Measurements from ENCODE around the gene PASK.
"Not testable (repeated sequence)": the region's sequence is repeated elsewhere in the genome, so short reads cannot be mapped to it uniquely, and the experiment has no call there.

PASK gene

GRCh38 chr2:241123816-241124536 is 25.3 kb downstream of the PASK start:
- no peak for DNase-seq

- no peak for DNase-seq
Measured at GRCh38 chr2:241122376-241123002, 26.8 kb downstream of the PASK start.

- no peak for DNase-seq
Measured at GRCh38 chr2:241121008-241121407, 28.3 kb downstream of the PASK start.

- no peak for DNase-seq
Measured at GRCh38 chr2:241120440-241120839, 28.8 kb downstream of the PASK start.

- DNase-seq: no peak
Measured at GRCh38 chr2:241118737-241119505, 30.4 kb downstream of the PASK start.

GRCh38 chr2:241116606-241117560 is 32.4 kb downstream of the PASK start:
- DNase-seq: no peak

GRCh38 chr2:241115361-241115760 is 33.9 kb downstream of the PASK start:
- no peak for DNase-seq

- no peak for DNase-seq
Measured at GRCh38 chr2:241114836-241115235, 34.4 kb downstream of the PASK start.

GRCh38 chr2:241112592-241112991 is 36.7 kb downstream of the PASK start:
- DNase-seq: no peak

- DNase-seq: no peak
Measured at GRCh38 chr2:241112046-241112445, 37.2 kb downstream of the PASK start.

- no peak for DNase-seq
Measured at GRCh38 chr2:241111440-241111805, 37.8 kb downstream of the PASK start.

- no peak for DNase-seq
Measured at GRCh38 chr2:241110607-241111439, 38.4 kb downstream of the PASK start.

- DNase-seq: no peak
Measured at GRCh38 chr2:241110089-241110606, 39.1 kb downstream of the PASK start.

- DNase-seq: no peak
Measured at GRCh38 chr2:241109210-241110088, 39.8 kb downstream of the PASK start.

GRCh38 chr2:241108271-241109209 is 40.7 kb downstream of the PASK start:
- DNase-seq: no peak

- DNase-seq: no peak
Measured at GRCh38 chr2:241107031-241107783, 42.1 kb downstream of the PASK start.

- DNase-seq: no peak
Measured at GRCh38 chr2:241105641-241106040, 43.6 kb downstream of the PASK start.

GRCh38 chr2:241104611-241105010 is 44.7 kb downstream of the PASK start:
- DNase-seq: not testable (repeated sequence)

Measured in effector CD8-positive, alpha-beta T cell (primary cell).